Astrocyte of the cerebellum (primary cell): ENCODE data around the gene TIMELESS.

ENCODE experiments used
- DNase-seq: peaks from one replicate; pipeline ENCODE4 v3.0.0-alpha.2; 2011; ENCODE audit warnings: low read depth
- H3K4me3 ChIP-seq: 2 replicates; pipeline ENCODE4 v1.5.1; 2011; ENCODE audit warnings: mild to moderate bottlenecking, low read depth, low read length, moderate library complexity
- CTCF ChIP-seq: IDR thresholded peaks from 2 replicates; pipeline ENCODE4 v1.5.1; 2012; ENCODE audit warnings: low read length, low read depth, moderate library complexity, mild to moderate bottlenecking; ENCODE audit errors: missing control alignments
- in situ Hi-C: cut with HindIII; loops from 2 replicates; pipeline ENCODE4 v1.10.0; 2017; ENCODE audit warnings: low sequenced_read_pairs

The TIMELESS gene

GRCh38 chr12:56420411-56420810 lies 28.8 kb downstream of the TIMELESS start:
- no peak for DNase-seq
- in situ Hi-C loops: no loop called here
- TF ChIP-seq CTCF: no peak
- H3K4me3 ChIP-seq: no peak overlapping the region

GRCh38 chr12:56417739-56418138 lies 31.5 kb downstream of the TIMELESS start:
- no peak overlapping the region for H3K4me3 ChIP-seq
- in situ Hi-C loops: no loop called here
- TF ChIP-seq CTCF: no peak
- DNase-seq: no peak

- no peak for DNase-seq
- H3K4me3 ChIP-seq: no peak overlapping the region
- no peak for TF ChIP-seq CTCF
- in situ Hi-C loops: no loop called here
Measured at GRCh38 chr12:56414401-56414800, 34.8 kb downstream of the TIMELESS start.

- in situ Hi-C loops: no loop called here
- H3K4me3 ChIP-seq: no peak overlapping the region
- no peak for DNase-seq
- no peak for TF ChIP-seq CTCF
Measured at GRCh38 chr12:56413392-56413791, 35.8 kb downstream of the TIMELESS start.

- TF ChIP-seq CTCF: no peak
- in situ Hi-C loops: no loop called here
- no peak overlapping the region for H3K4me3 ChIP-seq
- no peak for DNase-seq
Measured at GRCh38 chr12:56411781-56412639, 37.2 kb downstream of the TIMELESS start.

- H3K4me3 ChIP-seq: no peak overlapping the region
- no peak for TF ChIP-seq CTCF
- in situ Hi-C loops: no loop called here
- DNase-seq: no peak
Measured at GRCh38 chr12:56410768-56411167, 38.5 kb downstream of the TIMELESS start.
